ENCODE results near the gene ADAMTS17.

The ADAMTS17 gene

GRCh38 chr15:100218434-100218833 lies 123.3 kb downstream of the ADAMTS17 start:
- DNase-seq = no peak

DNA sequence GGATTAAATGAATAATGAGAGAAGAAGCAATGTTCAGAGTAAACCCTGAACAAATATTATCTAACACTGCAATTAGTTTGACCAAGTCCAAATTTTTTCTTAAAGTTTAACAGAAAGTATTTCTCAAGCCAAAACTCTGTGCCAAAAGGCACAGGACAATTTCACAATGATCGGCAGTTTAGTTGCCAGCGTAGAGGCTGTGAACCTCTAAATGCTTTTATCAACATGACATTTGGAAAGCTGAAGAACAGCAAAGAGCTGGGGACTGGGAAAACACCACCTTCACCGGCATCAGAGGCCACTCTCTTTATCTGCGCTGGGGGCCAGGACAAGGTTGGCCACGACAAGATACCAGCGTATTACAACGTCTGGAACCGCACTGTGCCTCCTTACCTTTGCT lies 125.6 kb downstream of the ADAMTS17 start:
- no peak for DNase-seq

GRCh38 chr15:100215843-100216169 lies 126.0 kb downstream of the ADAMTS17 start:
- no peak for DNase-seq

GRCh38 chr15:100215031-100215842 lies 126.5 kb downstream of the ADAMTS17 start:
- DNase-seq = no peak

DNA sequence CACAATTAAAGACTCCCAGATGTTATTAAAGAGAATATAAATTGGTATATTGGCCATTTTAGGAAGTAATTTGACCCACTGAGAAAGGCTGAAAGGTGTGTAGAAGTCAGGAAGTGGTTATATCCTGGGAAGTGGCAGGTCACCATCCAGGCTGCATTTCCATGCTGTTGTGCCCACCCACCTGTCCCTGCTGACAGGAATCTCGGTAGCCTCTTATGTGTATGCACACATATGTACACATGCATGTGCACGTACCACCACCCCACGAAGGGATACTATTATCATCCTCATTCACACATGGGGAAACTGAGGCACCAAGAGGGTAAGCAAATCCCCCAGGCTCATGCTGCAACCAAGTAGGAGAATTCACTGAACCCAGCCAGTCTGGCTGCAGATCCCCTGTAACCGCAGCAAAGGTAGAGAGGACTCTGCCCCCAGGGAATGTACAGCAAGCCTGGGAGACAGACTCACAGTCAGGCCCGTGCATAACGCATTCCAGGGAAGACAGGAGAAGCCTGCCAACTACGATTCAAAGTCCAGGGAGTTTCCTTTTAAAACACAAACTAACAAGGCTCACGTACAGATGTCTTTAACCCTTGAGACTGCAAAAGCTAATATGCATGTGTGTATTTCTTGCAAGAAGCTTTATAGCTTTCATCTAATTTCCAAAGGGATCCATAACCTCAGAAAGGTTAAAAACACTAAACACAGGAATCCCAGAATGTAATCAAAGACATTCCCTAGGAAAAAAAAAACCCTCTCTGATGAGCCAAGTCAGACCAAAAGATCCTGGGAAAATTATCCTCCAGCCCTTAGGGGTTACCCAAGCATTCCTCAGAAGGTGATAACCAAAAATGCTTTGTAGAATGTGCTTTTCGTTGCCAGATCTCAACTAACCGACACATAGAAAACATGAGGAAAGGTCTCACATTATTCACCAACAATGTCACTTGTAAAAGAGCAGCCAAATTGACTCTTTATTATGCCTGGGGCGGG lies 129.6 kb downstream of the ADAMTS17 start:
- DNase-seq = no peak

DNA sequence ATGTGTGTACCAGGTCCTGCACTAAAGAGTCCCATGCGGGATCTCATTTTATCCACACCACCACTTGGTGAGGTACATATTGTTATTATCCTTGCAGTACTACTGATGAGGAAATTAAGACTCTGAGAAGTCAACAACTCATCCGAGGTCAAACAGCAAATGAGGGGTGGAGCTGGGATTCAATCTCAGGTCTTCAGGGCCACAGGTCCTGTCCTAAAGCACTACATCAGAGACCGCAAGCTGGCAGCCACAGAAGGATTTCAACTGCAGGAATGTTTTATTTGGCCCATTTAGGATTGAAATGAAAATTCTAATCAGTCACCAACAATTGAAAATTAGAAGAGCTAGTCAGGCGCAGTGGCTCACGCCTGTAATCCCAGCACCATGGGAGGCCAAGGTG lies 131.4 kb downstream of the ADAMTS17 start:
- DNase-seq = no peak

DNA sequence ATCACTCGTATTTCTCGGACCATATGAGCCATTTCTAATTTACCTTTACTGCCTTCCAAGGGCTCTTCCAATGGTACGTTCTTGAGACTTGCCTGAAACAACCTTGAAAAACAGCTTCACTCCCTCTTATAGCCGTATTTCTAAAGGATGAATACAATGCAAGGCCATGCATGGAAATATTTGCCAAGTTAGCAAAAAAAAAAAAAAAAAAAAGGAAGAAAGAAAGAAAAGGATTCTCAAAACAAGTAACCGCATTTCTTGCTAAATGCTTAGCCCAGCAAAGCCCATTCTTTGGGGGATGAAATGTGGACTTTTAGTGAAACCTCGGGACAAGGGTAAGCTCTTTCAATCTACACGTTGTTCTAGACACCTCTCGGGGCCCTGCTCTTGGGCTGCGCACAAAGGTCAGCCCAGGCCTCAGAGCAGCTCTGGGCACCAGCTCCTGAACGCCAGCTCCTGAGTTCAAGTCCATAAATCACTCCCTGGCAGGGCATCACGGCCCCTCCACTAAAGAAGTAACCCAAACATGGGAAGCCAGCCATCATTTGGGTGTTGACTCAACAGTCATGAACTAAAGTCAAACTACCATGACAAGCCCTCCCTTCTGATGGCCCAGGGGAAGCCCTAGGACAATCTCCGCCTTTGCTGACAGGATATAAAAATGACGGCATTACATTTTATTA lies 132.7 kb downstream of the ADAMTS17 start:
- DNase-seq = no peak

DNA sequence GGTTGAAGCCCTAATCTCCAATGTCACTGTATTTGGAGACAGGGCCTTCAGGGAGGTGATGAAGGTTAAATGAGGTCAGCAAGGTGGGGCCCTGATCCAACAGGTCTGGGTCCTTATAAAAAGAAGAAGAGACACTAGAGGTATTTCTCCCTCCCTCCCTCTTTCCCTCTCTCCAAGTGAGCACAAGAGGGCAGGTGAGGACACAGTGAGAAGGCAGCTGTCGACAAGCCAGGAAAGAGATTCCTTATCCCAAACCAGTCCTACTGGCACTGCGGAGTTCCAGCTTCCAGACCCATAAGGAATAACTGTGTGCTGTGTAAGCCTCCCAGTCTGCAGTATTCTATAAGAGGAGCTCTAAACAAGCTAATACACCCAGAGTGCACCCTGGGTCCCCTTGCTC lies 134.7 kb downstream of the ADAMTS17 start:
- no peak for DNase-seq

- no peak for DNase-seq
These were observed 135.1 kb downstream of the ADAMTS17 start for GRCh38 chr15:100206643-100207042.

GRCh38 chr15:100205549-100206295 lies 136.1 kb downstream of the ADAMTS17 start:
- no peak for DNase-seq

DNA sequence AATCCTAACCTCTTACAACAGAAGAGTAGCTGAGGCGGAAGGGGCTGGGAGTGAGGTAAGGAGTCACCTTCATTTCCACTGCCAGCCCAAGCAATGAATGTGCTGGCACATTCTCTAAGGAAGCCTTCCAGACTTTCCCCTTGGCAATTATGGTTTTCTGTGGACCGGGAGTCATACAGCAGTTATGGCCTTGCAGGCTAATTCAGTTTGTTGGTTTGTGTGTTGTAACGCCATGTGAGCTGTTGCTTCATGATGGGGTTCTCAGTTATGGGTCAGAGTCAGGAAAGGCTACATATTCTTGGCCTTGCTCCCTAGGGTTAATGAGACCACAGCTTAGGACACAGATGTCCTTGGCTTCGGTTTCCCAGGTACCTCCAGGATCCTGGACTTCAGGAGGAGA lies 137.0 kb downstream of the ADAMTS17 start:
- no peak for DNase-seq

- DNase-seq = no peak
These were observed 137.6 kb downstream of the ADAMTS17 start for GRCh38 chr15:100204211-100204610.

GRCh38 chr15:100202309-100202960 lies 139.3 kb downstream of the ADAMTS17 start:
- no peak for DNase-seq

DNA sequence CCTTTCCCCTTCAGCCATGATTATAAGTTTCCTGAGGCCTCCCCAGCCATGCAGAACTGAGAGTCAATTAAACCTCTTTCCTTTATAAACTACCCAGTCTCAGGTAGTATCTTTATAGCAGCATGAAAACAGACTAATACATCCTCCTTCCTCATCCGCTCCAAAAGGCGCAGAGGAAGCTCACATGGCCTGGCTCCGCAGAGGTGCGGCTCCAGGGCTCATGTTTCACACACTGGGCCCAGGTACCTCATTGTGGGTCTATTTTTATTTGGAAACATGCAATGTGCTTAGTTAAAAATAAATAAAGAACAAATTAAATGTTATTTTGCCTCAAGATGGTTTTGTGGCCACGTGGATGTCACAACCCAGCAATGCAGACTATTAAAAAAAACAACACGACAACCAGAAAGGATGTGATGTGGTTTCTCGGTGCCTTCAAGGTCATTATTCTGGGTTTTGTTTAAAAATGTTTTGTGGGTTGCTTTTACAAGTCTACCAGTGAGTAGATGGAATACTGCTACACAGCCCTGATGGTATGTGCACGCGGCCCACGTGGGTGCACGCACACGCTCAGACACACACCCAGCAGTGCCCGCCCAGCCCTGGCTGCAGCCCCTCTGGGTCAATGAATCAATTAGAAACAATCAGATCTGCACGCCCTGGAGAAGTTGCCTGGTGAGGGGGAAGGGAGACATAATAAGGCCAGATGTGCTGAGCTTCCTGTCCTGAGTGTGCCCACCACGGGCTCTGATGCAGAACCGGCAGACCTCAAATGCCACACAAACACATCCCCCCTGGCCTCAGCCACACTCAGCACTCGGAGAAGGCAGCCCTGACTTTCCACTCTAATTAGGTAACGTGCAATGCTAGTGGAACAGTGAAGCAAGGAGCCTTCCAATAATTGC lies 140.1 kb downstream of the ADAMTS17 start:
- no peak for DNase-seq

DNA sequence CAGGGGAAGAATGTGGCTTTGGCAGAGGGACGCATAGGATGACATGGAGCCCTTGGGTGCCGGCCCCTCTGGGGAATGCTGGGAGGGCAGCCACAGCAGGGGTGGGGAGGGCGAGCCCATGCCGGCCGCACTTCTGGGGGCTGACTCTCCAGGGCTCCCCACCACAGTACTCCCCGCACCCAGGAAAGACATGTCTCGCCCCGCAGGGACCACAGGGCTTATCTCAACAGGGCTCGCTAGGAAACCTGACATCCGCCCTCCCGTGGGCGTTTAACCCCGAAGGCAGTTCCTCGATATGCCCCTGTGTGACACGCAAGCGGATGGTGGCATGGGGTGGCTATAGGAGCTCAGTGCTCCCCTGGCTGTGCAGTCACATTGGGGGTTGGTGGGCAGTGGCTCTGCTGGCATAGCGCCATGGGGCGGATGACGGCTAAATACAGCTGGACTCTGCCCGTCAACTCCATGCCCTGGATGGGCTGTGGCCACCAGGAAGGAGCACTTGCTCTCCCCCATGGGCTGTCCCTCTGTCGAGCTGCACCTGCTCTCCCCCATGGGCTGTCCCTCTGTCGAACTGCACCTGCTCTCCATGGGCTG lies 141.4 kb downstream of the ADAMTS17 start:
- DNase-seq = no peak

GRCh38 chr15:100199711-100200286 lies 142.0 kb downstream of the ADAMTS17 start:
- DNase-seq = no peak

GRCh38 chr15:100198442-100198841 lies 143.3 kb downstream of the ADAMTS17 start:
- DNase-seq = no peak

DNA sequence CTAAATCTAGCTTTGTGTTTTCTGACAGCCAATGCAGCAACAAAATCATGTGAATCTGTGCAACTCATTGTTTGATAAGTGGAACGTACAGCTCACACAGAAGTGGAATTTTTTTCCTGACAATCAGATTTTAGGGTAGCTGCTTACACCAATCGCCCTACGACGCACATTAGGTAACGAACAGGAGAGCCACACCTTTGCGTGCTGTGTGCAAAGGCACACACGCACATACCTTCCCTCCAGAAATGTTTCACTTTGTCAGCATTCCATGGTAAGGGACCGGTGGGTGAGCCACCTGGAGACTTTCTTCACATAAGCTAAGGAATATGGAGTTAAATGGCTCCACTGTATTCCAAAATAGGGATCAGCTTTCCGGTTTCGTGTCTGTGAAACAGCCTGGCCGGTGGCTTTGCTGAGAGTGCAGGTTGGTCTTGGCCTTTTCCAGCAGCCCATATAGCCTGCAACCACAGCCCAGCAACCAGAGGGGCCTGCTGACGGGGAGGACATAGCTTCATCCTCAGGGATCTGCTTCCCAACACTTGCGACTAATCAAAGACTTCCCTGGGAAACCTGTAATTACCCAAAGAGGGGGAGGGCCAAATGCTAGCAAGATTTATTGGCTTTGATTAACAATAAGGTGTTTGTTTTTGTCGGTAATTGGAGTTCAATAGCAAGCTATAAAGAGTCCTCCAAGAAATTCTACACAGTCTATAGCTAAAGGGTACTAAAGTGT lies 145.3 kb downstream of the ADAMTS17 start:
- DNase-seq = no peak

DNA sequence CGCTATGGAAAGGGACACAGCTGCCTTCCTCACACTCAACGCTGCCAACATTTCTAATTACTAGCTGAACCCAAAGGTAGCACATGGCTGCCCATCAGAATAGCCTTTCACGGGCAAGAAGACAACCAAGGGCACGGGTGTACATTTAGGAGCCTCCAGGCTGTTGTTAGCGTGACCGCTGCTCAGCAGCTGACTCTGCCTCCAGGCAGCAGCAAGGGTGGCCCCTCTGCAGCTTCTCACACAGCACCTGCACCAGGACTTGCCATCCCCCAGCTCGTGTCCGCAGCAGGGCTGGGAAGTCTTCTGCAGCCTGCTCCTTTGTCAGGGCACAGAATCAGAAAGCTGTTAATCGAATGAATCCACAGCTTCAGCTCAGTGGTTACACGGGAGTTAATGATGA lies 146.8 kb downstream of the ADAMTS17 start:
- no peak for DNase-seq

Data from SW 1271 (cell line).